Measurements from ENCODE around the gene TUBGCP3.

Gene TUBGCP3

GRCh38 chr13:112438094-112438493 is 149.9 kb downstream of the TUBGCP3 start:
- no CpG with 5 or more reads among the region's 1 CpG for WGBS, 2 experiments (ENCODE audit: insufficient coverage in 2 of 2)
- no peaks in the 10 kb centered on the region for H3K4me1 ChIP-seq (ENCODE audit: control insufficient read depth, insufficient read depth, low read length, poor library complexity, severe bottlenecking)

GRCh38 chr13:112435973-112436372 is 152.0 kb downstream of the TUBGCP3 start:
- Histone ChIP-seq H3K9me3 (ENCODE audit: control insufficient read depth, low read length) (peaks cover 10% of the 10 kb centered on the region), H3K36me3 (ENCODE audit: control insufficient read depth, insufficient read depth, low read length) (no peaks in the 10 kb centered on the region), H3K4me1 (ENCODE audit: control insufficient read depth, insufficient read depth, low read length, poor library complexity, severe bottlenecking) (no peaks in the 10 kb centered on the region), H3K27ac (ENCODE audit: low read depth, low read length, severe bottlenecking) (no peak overlapping the region), H3K4me3 (ENCODE audit: extremely low read depth, insufficient read depth, low read length, poor library complexity, severe bottlenecking) (no peak overlapping the region)
- WGBS, 2 experiments (ENCODE audit: insufficient coverage in 2 of 2), result 89 to 90% methylated on average over 9 of the region's 9 CpGs

More at GRCh38 chr13:112438094-112438493, 149.9 kb downstream of the TUBGCP3 start:
- Histone ChIP-seq H3K9me3 (ENCODE audit: control insufficient read depth, low read length) (peaks cover 10% of the 10 kb centered on the region), H3K4me3 (ENCODE audit: extremely low read depth, insufficient read depth, low read length, poor library complexity, severe bottlenecking) (no peak overlapping the region), H3K27ac (ENCODE audit: low read depth, low read length, severe bottlenecking) (no peak overlapping the region), H3K36me3 (ENCODE audit: control insufficient read depth, insufficient read depth, low read length) (no peaks in the 10 kb centered on the region)
